NB4 (cell line): Measurements from ENCODE around the gene GNAI2.

ENCODE experiments used
- CTCF ChIP-seq: IDR thresholded peaks from one replicate; pipeline ENCODE4 v1.5.1; 2012; ENCODE audit warnings: low read depth, low read length
- POLR2A ChIP-seq: IDR thresholded peaks from 2 replicates; pipeline ENCODE4 v1.6.1; 2011; ENCODE audit warnings: mild to moderate bottlenecking; ENCODE audit not compliant: insufficient read length; ENCODE audit errors: extremely low read depth

- TF ChIP-seq CTCF = no peak
- no peak for TF ChIP-seq POLR2A
Measured at GRCh38 chr3:50259432-50260026, 23.5 kb downstream of the GNAI2 start.
